HUES64 (cell line): ENCODE results near the gene PRMT2.
"Not testable (repeated sequence)": the region's sequence is repeated elsewhere in the genome, so short reads cannot be mapped to it uniquely, and the experiment has no call there.

Experiments
- H3K27ac ChIP-seq: 2 replicates; pipeline ENCODE4 v1.7.0; 2013; ENCODE audit warnings: low read depth, low read length, inconsistent platforms
- H3K27me3 ChIP-seq: 2 replicates; pipeline ENCODE4 v1.6.1; 2013; ENCODE audit warnings: mild to moderate bottlenecking, low read length; ENCODE audit not compliant: insufficient read depth
- H3K36me3 ChIP-seq: 2 replicates; pipeline ENCODE4 v1.6.1; 2013; ENCODE audit warnings: mild to moderate bottlenecking, low read length; ENCODE audit not compliant: insufficient read depth
- H3K4me1 ChIP-seq: 2 replicates; pipeline ENCODE4 v1.6.1; 2013; ENCODE audit warnings: mild to moderate bottlenecking, low read length, moderate library complexity; ENCODE audit not compliant: insufficient read depth
- H3K4me3 ChIP-seq: 2 replicates; pipeline ENCODE4 v1.5.1; 2013; ENCODE audit warnings: mild to moderate bottlenecking, low read length, moderate library complexity
- H3K9ac ChIP-seq: 2 replicates; pipeline ENCODE4 v1.6.1; 2013; ENCODE audit warnings: mild to moderate bottlenecking, low read depth, low read length
- H3K9me3 ChIP-seq: 2 replicates; pipeline ENCODE4 v1.6.1; 2013; ENCODE audit warnings: low read depth, low read length; ENCODE audit not compliant: insufficient read depth
- WGBS: fragments of 150-250, 120-280 bp; methylation state at CpG from one replicate; pipeline ENCODE4 v1.1.7; 2013; ENCODE audit warnings: missing lambda C conversion rate; 5-methylcytosine and 5-hydroxymethylcytosine counted together

PRMT2 gene

GRCh38 chr21:46630915-46631314, 4.6 kb upstream of the PRMT2 start:
- H3K27ac ChIP-seq, H3K9me3 ChIP-seq, H3K4me3 ChIP-seq, H3K27me3 ChIP-seq, H3K9ac ChIP-seq, H3K36me3 ChIP-seq: not testable (repeated sequence)
- peaks cover 21% of the 10 kb centered on the region for H3K4me1 ChIP-seq
- WGBS: 96% methylated on average over 2 of the region's 2 CpGs

GRCh38 chr21:46633566-46633965, 1.9 kb upstream of the PRMT2 start:
- Histone ChIP-seq H3K27ac (no peak overlapping the region), H3K27me3 (no peaks in the 10 kb centered on the region), H3K4me3 (no peak overlapping the region), H3K9me3 (no peaks in the 10 kb centered on the region), H3K36me3 (peaks cover 14% of the 10 kb centered on the region), H3K4me1 (peaks cover 24% of the 10 kb centered on the region), H3K9ac (no peak overlapping the region)
- WGBS: 94% methylated on average over 3 of the region's 5 CpGs

- Histone ChIP-seq H3K4me1 (peaks cover 24% of the 10 kb centered on the region), H3K9me3 (no peaks in the 10 kb centered on the region), H3K4me3 (peak overlapping the region; percentile 97), H3K36me3 (peaks cover 19% of the 10 kb centered on the region), H3K27ac (peak overlapping the region; percentile 96), H3K9ac (peak overlapping the region; percentile 78; the same call in 1 of the 2 replicates), H3K27me3 (no peaks in the 10 kb centered on the region)
- 90% methylated on average over 8 of the region's 8 CpGs for WGBS
These were observed 1.0 kb upstream of the PRMT2 start for GRCh38 chr21:46634427-46634826.

- WGBS: 11% methylated on average over 11 of the region's 14 CpGs
- Histone ChIP-seq H3K4me3 (peak overlapping the region; percentile 97), H3K9ac (peak overlapping the region; percentile 78), H3K27me3 (no peaks in the 10 kb centered on the region), H3K36me3 (peaks cover 19% of the 10 kb centered on the region), H3K27ac (peak overlapping the region; percentile 96), H3K9me3 (no peaks in the 10 kb centered on the region), H3K4me1 (peaks cover 24% of the 10 kb centered on the region)
These were observed 529 bp upstream of the PRMT2 start for GRCh38 chr21:46634966-46635323.

- Histone ChIP-seq H3K36me3 (peaks cover 28% of the 10 kb centered on the region), H3K27me3 (no peaks in the 10 kb centered on the region), H3K9me3 (no peaks in the 10 kb centered on the region), H3K27ac (no peak overlapping the region), H3K9ac (peak overlapping the region; percentile 21; the same call in 1 of the 2 replicates), H3K4me1 (peaks cover 24% of the 10 kb centered on the region), H3K4me3 (peak overlapping the region; percentile 97)
- WGBS: 18% methylated on average over 7 of the region's 8 CpGs
These were observed 673 bp downstream of the PRMT2 start for GRCh38 chr21:46636181-46636512.

- Histone ChIP-seq H3K9ac (peak overlapping the region; percentile 21; the same call in 1 of the 2 replicates), H3K4me3 (peak overlapping the region; percentile 97), H3K4me1 (peaks cover 23% of the 10 kb centered on the region), H3K36me3 (peaks cover 34% of the 10 kb centered on the region), H3K27me3 (no peaks in the 10 kb centered on the region), H3K27ac (no peak overlapping the region), H3K9me3 (no peaks in the 10 kb centered on the region)
- 92% methylated on average over 7 of the region's 7 CpGs for WGBS
These were observed 1.2 kb downstream of the PRMT2 start for GRCh38 chr21:46636550-46637285.

- Histone ChIP-seq H3K36me3 (peaks cover 45% of the 10 kb centered on the region), H3K9me3 (no peaks in the 10 kb centered on the region), H3K27me3 (no peaks in the 10 kb centered on the region), H3K27ac (no peak overlapping the region), H3K4me1 (peaks cover 16% of the 10 kb centered on the region), H3K4me3 (no peak overlapping the region), H3K9ac (no peak overlapping the region)
- WGBS: 88% methylated on average over 3 of the region's 3 CpGs
These were observed 2.7 kb downstream of the PRMT2 start for GRCh38 chr21:46637952-46638746.

- no peak overlapping the region for H3K27ac ChIP-seq
- H3K4me1 ChIP-seq: peaks cover 5% of the 10 kb centered on the region
- WGBS: 100% methylated on average over 1 of the region's 8 CpGs
- no peaks in the 10 kb centered on the region for H3K27me3 ChIP-seq
- H3K4me3 ChIP-seq: no peak overlapping the region
- H3K9me3 ChIP-seq: no peaks in the 10 kb centered on the region
- H3K36me3 ChIP-seq: peaks cover 61% of the 10 kb centered on the region
- no peak overlapping the region for H3K9ac ChIP-seq
These were observed 4.3 kb downstream of the PRMT2 start for GRCh38 chr21:46639489-46640386.

GRCh38 chr21:46641656-46642055, 6.2 kb downstream of the PRMT2 start:
- Histone ChIP-seq H3K9me3 (no peaks in the 10 kb centered on the region), H3K27ac (no peak overlapping the region), H3K9ac (no peak overlapping the region), H3K4me1 (no peaks in the 10 kb centered on the region), H3K4me3 (no peak overlapping the region), H3K36me3 (peaks cover 78% of the 10 kb centered on the region), H3K27me3 (no peaks in the 10 kb centered on the region)
- 93% methylated on average over 8 of the region's 8 CpGs for WGBS

- H3K9me3 ChIP-seq: no peaks in the 10 kb centered on the region
- H3K27ac ChIP-seq: no peak overlapping the region
- 80% methylated on average over 12 of the region's 12 CpGs for WGBS
- H3K9ac ChIP-seq: no peak overlapping the region
- no peak overlapping the region for H3K4me3 ChIP-seq
- no peaks in the 10 kb centered on the region for H3K4me1 ChIP-seq
- no peaks in the 10 kb centered on the region for H3K27me3 ChIP-seq
- H3K36me3 ChIP-seq: peaks cover 85% of the 10 kb centered on the region
These were observed 8.1 kb downstream of the PRMT2 start for GRCh38 chr21:46643379-46644177.
